H1 (cell line): ENCODE data around the gene TSEN34. TPM values are rescaled to one million over a fixed set of nuclear protein-coding genes. Genes with fewer than 3 reads are reported as not detected.

ENCODE experiments used
- CTCF ChIA-PET: fragments of 300-600 bp; sonication (Branson Sonifier 250); formaldehyde crosslinking; loops from one replicate; lab custom pipeline; 2021; ENCODE audit not compliant: partially characterized antibody; lab: Charles Lee
- POLR2A ChIA-PET: fragments of 300-600 bp; sonication (Branson Sonifier 250); formaldehyde crosslinking; loops from one replicate; lab custom pipeline; 2021; ENCODE audit warnings: inconsistent platforms; ENCODE audit not compliant: partially characterized antibody; lab: Charles Lee
- DNase-seq, 2 experiments: peaks; one replicate each; pipeline versions ENCODE4 v3.0.0 to v3.0.0-alpha.2; 2010 to 2022; ENCODE audit warnings: low spot score in 2 of 2, low read depth in 1 of 2, mixed read lengths in 1 of 2
- FAIRE-seq: peaks from 2 replicates; lab custom pipeline; 2011; peaks lifted over from hg19 to GRCh38; lab: Jason Lieb, UNC
- H2AFZ ChIP-seq: 2 replicates; pipeline ENCODE4 v1.8.1; 2012; ENCODE audit warnings: low read length, inconsistent platforms
- H2AK5ac ChIP-seq: 2 replicates; pipeline ENCODE4 v1.6.1; 2013; ENCODE audit warnings: low read depth, low read length
- H2BK120ac ChIP-seq: replicated peaks from 2 replicates; pipeline ENCODE3; 2013; ENCODE audit warnings: low read depth, low read length, inconsistent platforms
- H2BK12ac ChIP-seq: 2 replicates; pipeline ENCODE4 v1.6.1; 2013; ENCODE audit warnings: low read depth, low read length
- H2BK15ac ChIP-seq: 2 replicates; pipeline ENCODE4 v1.6.1; 2013; ENCODE audit warnings: low read length
- H2BK20ac ChIP-seq: 2 replicates; pipeline ENCODE4 v1.6.1; 2013; ENCODE audit warnings: low read length
- H2BK5ac ChIP-seq: 2 replicates; pipeline ENCODE4 v1.6.1; 2013; ENCODE audit warnings: low read depth, low read length
- H3K14ac ChIP-seq: 2 replicates; pipeline ENCODE4 v1.6.1; 2013; ENCODE audit warnings: inconsistent platforms; ENCODE audit not compliant: insufficient read length
- H3K18ac ChIP-seq: 2 replicates; pipeline ENCODE4 v1.6.1; 2013; ENCODE audit warnings: low read length; ENCODE audit errors: extremely low read depth
- H3K23ac ChIP-seq: 2 replicates; pipeline ENCODE4 v1.6.1; 2013; ENCODE audit warnings: inconsistent platforms; ENCODE audit not compliant: insufficient read length
- H3K23me2 ChIP-seq: 2 replicates; pipeline ENCODE4 v1.6.1; 2013; ENCODE audit warnings: low read depth, low read length
- H3K27ac ChIP-seq: 2 replicates; pipeline ENCODE4 v1.6.1; 2011; ENCODE audit warnings: low read depth, low read length, inconsistent platforms
- H3K27me3 ChIP-seq, 4 experiments: replicated peaks in 1 of 4; 1 replicate in 1 of 4; 2 replicates in 3 of 4; pipeline versions ENCODE4 v1.6.1 to v1.8.1; 2011 to 2013; ENCODE audit warnings: low read length in 3 of 4, mild to moderate bottlenecking in 3 of 4, inconsistent platforms in 2 of 4, mixed read lengths in 2 of 4, moderate library complexity in 1 of 4; ENCODE audit not compliant: control insufficient read depth in 3 of 4, insufficient read depth in 3 of 4; ENCODE audit errors: extremely low read depth in 1 of 4
- H3K36me3 ChIP-seq, 4 experiments: 2 replicates each; pipeline versions ENCODE4 v1.6.1 to v1.8.1; 2011 to 2013; ENCODE audit warnings: mild to moderate bottlenecking in 4 of 4, low read length in 3 of 4, moderate library complexity in 2 of 4, control low read depth in 1 of 4, inconsistent platforms in 1 of 4; ENCODE audit not compliant: insufficient read depth in 4 of 4, control insufficient read depth in 2 of 4
- H3K4ac ChIP-seq: replicated peaks from 2 replicates; pipeline ENCODE3; 2013; ENCODE audit warnings: low read length, low read depth, mixed read lengths, inconsistent platforms; ENCODE audit not compliant: insufficient read length
- H3K4me1 ChIP-seq, 4 experiments: replicated peaks in 1 of 4; 1 replicate in 1 of 4; 2 replicates in 3 of 4; pipeline versions ENCODE4 v1.6.1 to v1.8.1; 2011 to 2013; ENCODE audit warnings: low read length in 3 of 4, inconsistent platforms in 2 of 4, mixed read lengths in 1 of 4; ENCODE audit not compliant: insufficient read depth in 4 of 4, control insufficient read depth in 3 of 4
- H3K4me2 ChIP-seq, 2 experiments: 2 replicates each; pipeline versions ENCODE4 v1.6.1 to v1.8.1; 2011 to 2013; ENCODE audit warnings: low read depth in 2 of 2, low read length in 2 of 2, control low read depth in 1 of 2, inconsistent platforms in 1 of 2, mild to moderate bottlenecking in 1 of 2; ENCODE audit not compliant: insufficient read depth in 1 of 2
- H3K4me3 ChIP-seq, 4 experiments: fragments of 200-600, 300-600 bp in 1 of 4; sonication (generic), shearing (Covaris generic), sonication (Bioruptor Twin) in 1 of 4; 2 replicates each; pipeline versions ENCODE4 v1.5.1 to v1.8.1; 2011 to 2016; ENCODE audit warnings: low read length in 4 of 4, low read depth in 3 of 4, control low read depth in 2 of 4, inconsistent platforms in 2 of 4, mild to moderate bottlenecking in 2 of 4, mixed read lengths in 1 of 4, moderate library complexity in 1 of 4; ENCODE audit not compliant: insufficient read depth in 2 of 4; ENCODE audit errors: extremely low read depth in 1 of 4
- H3K56ac ChIP-seq: replicated peaks from 2 replicates; pipeline ENCODE3; 2013; ENCODE audit warnings: low read depth, mild to moderate bottlenecking, mixed read lengths, low read length, inconsistent platforms; ENCODE audit not compliant: insufficient read length
- H3K79me1 ChIP-seq: 2 replicates; pipeline ENCODE4 v1.6.1; 2013; ENCODE audit warnings: low read depth, low read length, control low read depth
- H3K79me2 ChIP-seq, 2 experiments: 2 replicates each; pipeline versions ENCODE4 v1.6.1 to v1.8.1; 2012 to 2013; ENCODE audit warnings: low read length in 2 of 2, mild to moderate bottlenecking in 2 of 2, inconsistent platforms in 1 of 2; ENCODE audit not compliant: insufficient read depth in 2 of 2, control insufficient read depth in 1 of 2
- H3K9ac ChIP-seq, 4 experiments: replicated peaks in 1 of 4; 1 replicate in 1 of 4; 2 replicates in 3 of 4; pipeline versions ENCODE4 v1.6.1 to v1.8.1; 2011 to 2013; ENCODE audit warnings: low read depth in 3 of 4, low read length in 3 of 4, control low read depth in 2 of 4, mild to moderate bottlenecking in 2 of 4, moderate library complexity in 2 of 4, inconsistent platforms in 1 of 4; ENCODE audit errors: extremely low read depth in 1 of 4
- H3K9me3 ChIP-seq, 2 experiments: 2 replicates each; pipeline versions ENCODE4 v1.6.1 to v1.8.1; 2012 to 2013; ENCODE audit warnings: mild to moderate bottlenecking in 2 of 2, moderate library complexity in 2 of 2, control low read depth in 1 of 2, inconsistent platforms in 1 of 2, low read depth in 1 of 2, low read length in 1 of 2, mixed read lengths in 1 of 2; ENCODE audit not compliant: insufficient read depth in 2 of 2
- H4K20me1 ChIP-seq, 2 experiments: replicated peaks in 1 of 2; 2 replicates each; pipeline versions ENCODE3 to v1.8.1; 2011 to 2013; ENCODE audit warnings: inconsistent platforms in 2 of 2, low read length in 2 of 2, mild to moderate bottlenecking in 1 of 2; ENCODE audit not compliant: insufficient read depth in 2 of 2, control insufficient read depth in 1 of 2
- H4K5ac ChIP-seq: 2 replicates; pipeline ENCODE4 v1.6.1; 2013; ENCODE audit warnings: low read length, low read depth, mixed read lengths, inconsistent platforms; ENCODE audit not compliant: insufficient read length
- H4K8ac ChIP-seq: 2 replicates; pipeline ENCODE4 v1.8.0; 2013; ENCODE audit warnings: mild to moderate bottlenecking, moderate library complexity, low read length, inconsistent platforms; ENCODE audit not compliant: insufficient read depth; ENCODE audit errors: extremely low read depth
- H4K91ac ChIP-seq: replicated peaks from 2 replicates; pipeline ENCODE3; 2013; ENCODE audit warnings: low read length, mixed read lengths, inconsistent platforms; ENCODE audit not compliant: insufficient read length
- CBX5 ChIP-seq: fragments of 300-800, 300-1000 bp; sonication (generic); IDR thresholded peaks from 2 replicates; pipeline ENCODE4 v1.7.1; 2016; ENCODE audit warnings: antibody characterized with exemption, low read length, low read depth
- CHD1 ChIP-seq: IDR thresholded peaks from 2 replicates; pipeline ENCODE4 v1.6.1; 2012; ENCODE audit warnings: low read depth, low read length, improper control_type of control experiment
- EP300 ChIP-seq, 2 experiments: IDR thresholded peaks; 1 replicate in 1 of 2; 2 replicates in 1 of 2; pipeline ENCODE4 v1.6.1; 2011 to 2012; ENCODE audit warnings: low read depth in 2 of 2, low read length in 2 of 2, mild to moderate bottlenecking in 2 of 2, borderline replicate concordance in 1 of 2, inconsistent platforms in 1 of 2, moderate library complexity in 1 of 2
- GABPA ChIP-seq: IDR thresholded peaks from 2 replicates; pipeline ENCODE4 v1.6.1; 2011; ENCODE audit warnings: mild to moderate bottlenecking, low read length, moderate library complexity, borderline replicate concordance; ENCODE audit not compliant: insufficient read depth
- POU5F1 ChIP-seq: IDR thresholded peaks from 2 replicates; pipeline ENCODE4 v1.6.1; 2011; ENCODE audit warnings: low read depth, mild to moderate bottlenecking, low read length, moderate library complexity
- RAD21 ChIP-seq, 2 experiments: IDR thresholded peaks in 1 of 2; conservative IDR thresholded peaks in 1 of 2; 2 replicates each; pipeline ENCODE4 v1.6.1; 2011; ENCODE audit warnings: low read depth in 2 of 2, low read length in 2 of 2, improper control_type of control experiment in 1 of 2, inconsistent platforms in 1 of 2, mild to moderate bottlenecking in 1 of 2, moderate library complexity in 1 of 2
- SIN3A ChIP-seq, 2 experiments: IDR thresholded peaks in 1 of 2; conservative IDR thresholded peaks in 1 of 2; 2 replicates each; pipeline ENCODE4 v1.6.1; 2011 to 2012; ENCODE audit warnings: low read length in 2 of 2, improper control_type of control experiment in 1 of 2, low read depth in 1 of 2, mild to moderate bottlenecking in 1 of 2
- SP1 ChIP-seq: IDR thresholded peaks from 2 replicates; pipeline ENCODE4 v1.6.1; 2011; ENCODE audit warnings: low read depth, low read length
- WGBS, 2 experiments: shearing (Covaris generic) in 1 of 2; methylation state at CpG; one replicate each; pipeline versions ENCODE4 v1.1.6 to v1.1.7; 2013 to 2015; ENCODE audit warnings: low lambda C conversion rate in 2 of 2, mixed read lengths in 2 of 2, inconsistent platforms in 1 of 2, low coverage in 1 of 2, missing lambda C conversion rate in 1 of 2; ENCODE audit not compliant: insufficient replicate concordance in 2 of 2, insufficient coverage in 1 of 2, insufficient read length in 1 of 2; ENCODE audit errors: extremely low coverage in 1 of 2, missing lambda C conversion rate in 1 of 2; 5-methylcytosine and 5-hydroxymethylcytosine counted together
- polyA plus RNA-seq, 7 experiments: library from polyadenylated mRNA; depleted of rRNA in 3 of 7; stranded (reverse) in 5 of 7; unstranded in 2 of 7; fragments of >200 nt in 5 of 7; fragments of 200-250 nt in 2 of 7; gene quantifications; 1 replicate in 5 of 7; 2 replicates in 1 of 7; 4 replicates in 1 of 7; pipeline versions ENCODE4 v1.2.1 to v1.2.3, GENCODE V29; 2011 to 2013; ENCODE audit warnings: missing spikeins in 2 of 7, mixed read lengths in 2 of 7
- total RNA-seq: library from RNA; stranded (reverse); fragmentation: NEBNext Ultra II Directional; extraction: Animal tissue kit (Norgen Biotek cat#: 25700); gene quantifications from 2 replicates; pipeline ENCODE4 v1.2.1, GENCODE V29; 2021
- TF ChIP-seq, protein P1 (sequence below): IDR thresholded peaks from 2 replicates; pipeline ENCODE4 v1.6.1; 2012; ENCODE audit warnings: inconsistent platforms

The TSEN34 gene
- total and polyA plus RNA-seq, 2 of the 8 experiments (the other 6 are each of a cell fraction or from before 2014, with no cell fraction given), result 22.5 to 52.3 TPM

- no peak overlapping the region for H4K8ac ChIP-seq
- DNase-seq (peak in 1 of 2 experiments; percentile 100), FAIRE-seq (no peak)
- CTCF ChIA-PET, result interaction anchor here (0.8 to 1.2 kb wide), 4 partner anchors 11 to 223 kb away, joined by 3 to 5 read pairs (median 4); partner anchors contain the start of gene MBOAT7
- no peaks in the 10 kb centered on the region for H3K79me1 ChIP-seq
- H2BK20ac ChIP-seq, result no peak overlapping the region
- H2BK5ac ChIP-seq, result no peak overlapping the region
- peaks cover 5% of the 10 kb centered on the region; the same call in 1 of the 2 replicates for H3K23me2 ChIP-seq
- H3K56ac ChIP-seq, result no peak overlapping the region
- no peak overlapping the region for H4K91ac ChIP-seq
- no peak overlapping the region for H3K14ac ChIP-seq
- no peak overlapping the region for H3K18ac ChIP-seq
- H4K5ac ChIP-seq, result no peak overlapping the region
- POLR2A ChIA-PET, result interaction anchor here (1.7 to 3.5 kb wide), 2 partner anchors 18 to 40 kb away, joined by 3 to 11 read pairs; no protein-coding TSS in a partner anchor
- H2BK15ac ChIP-seq, result 0 out of 2 replicates have a peak overlapping the region, but pooled peaks have one; percentile 16
- H4K20me1 ChIP-seq, result peaks cover 0 to 4% of the 10 kb centered on the region in 2 experiments
- H3K27ac ChIP-seq, result no peak overlapping the region
- peaks cover 0 to 7% (median 4%) of the 10 kb centered on the region in 4 experiments; a peak in 4 of 7 replicates for H3K27me3 ChIP-seq
- H3K4me3 ChIP-seq, result peak overlapping the region in 2 of 4 experiments; percentile 5 to 34; a peak in 2 of 8 replicates
- H3K4ac ChIP-seq, result no peak overlapping the region
- H3K23ac ChIP-seq, result no peak overlapping the region
- peak overlapping the region in 1 of 2 experiments; percentile 64; a peak in 3 of 4 replicates for H3K4me2 ChIP-seq
- H3K9ac ChIP-seq, result no peak overlapping the region
- H3K79me2 ChIP-seq, result no peaks in the 10 kb centered on the region
- H2AFZ ChIP-seq, result no peak overlapping the region
- no peak overlapping the region for H2AK5ac ChIP-seq
- no peaks in the 10 kb centered on the region for H3K9me3 ChIP-seq
- H3K36me3 ChIP-seq, result no peaks in the 10 kb centered on the region
- no peak overlapping the region for H2BK120ac ChIP-seq
- peak overlapping the region; percentile 50; the same call in 1 of the 2 replicates for H2BK12ac ChIP-seq
- H3K4me1 ChIP-seq, result peaks cover 0 to 10% (median 6%) of the 10 kb centered on the region in 4 experiments; a peak in 6 of 7 replicates
- 52% methylated on average over 16 of the region's 25 CpGs; no CpG with 5 or more reads in 1 of the 2 experiments for WGBS, 2 experiments
- TF ChIP-seq RAD21 (IDR thresholded peaks at IDR 0.05 in 1 of 2, conservative IDR thresholded peaks at IDR 0.05 in 1 of 2; ENCODE audit: low read depth in 2 of 2, low read length in 2 of 2), result peak; percentile 57
- TF ChIP-seq, protein P1, sequence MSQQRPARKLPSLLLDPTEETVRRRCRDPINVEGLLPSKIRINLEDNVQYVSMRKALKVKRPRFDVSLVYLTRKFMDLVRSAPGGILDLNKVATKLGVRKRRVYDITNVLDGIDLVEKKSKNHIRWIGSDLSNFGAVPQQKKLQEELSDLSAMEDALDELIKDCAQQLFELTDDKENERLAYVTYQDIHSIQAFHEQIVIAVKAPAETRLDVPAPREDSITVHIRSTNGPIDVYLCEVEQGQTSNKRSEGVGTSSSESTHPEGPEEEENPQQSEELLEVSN, result 0 out of 2 replicates have a peak, but pooled peaks have one; percentile 30
- no peak for TF ChIP-seq EP300 (IDR thresholded peaks at IDR 0.05; ENCODE audit: borderline replicate concordance in 1 of 2, low read depth in 2 of 2, low read length in 2 of 2)
- no peak for TF ChIP-seq CHD1
- no peak for TF ChIP-seq CBX5
- peak in 1 of 2 experiments; percentile 59; a peak in 1 of 4 replicates for TF ChIP-seq SIN3A (conservative IDR thresholded peaks at IDR 0.05 in 1 of 2, IDR thresholded peaks at IDR 0.05 in 1 of 2; ENCODE audit: low read depth in 1 of 2, low read length in 2 of 2)
- peak; percentile 56; the same call in 1 of the 2 replicates for TF ChIP-seq GABPA
- TF ChIP-seq POU5F1, result no peak
- TF ChIP-seq SP1, result 0 out of 2 replicates have a peak, but pooled peaks have one; percentile 28
These were observed 22.8 kb upstream of the TSEN34 start for GRCh38 chr19:54168174-54168917.
